ENCODE results near the gene DOCK2. TPM values are rescaled to one million over a fixed set of nuclear protein-coding genes. Genes with fewer than 3 reads are reported as not detected.
A peak's percentile ranks its signal among the peaks of the same experiment; 100 is the strongest.

DOCK2 gene
- total RNA-seq, 1 experiment from 2014 or later, result 4.6 TPM

- Mint-ChIP-seq H3K27me3 (ENCODE audit: low read depth) (no peaks in the 10 kb centered on the region), H3K36me3 (no peaks in the 10 kb centered on the region), H3K9me3 (peaks cover 6% of the 10 kb centered on the region), H3K4me1 (peaks cover 18% of the 10 kb centered on the region), H3K27ac (no peak overlapping the region), H3K4me3 (no peak overlapping the region)
- POLR2A ChIA-PET, result no interaction called here
- TF ChIP-seq ELF4 (CRISPR knock-in tag; IDR thresholded peaks at IDR 0.05; ENCODE audit: low read depth), result no peak
- no peak for TF ChIP-seq RORB (CRISPR knock-in tag; IDR thresholded peaks at IDR 0.05)
- no peak for TF ChIP-seq ZNF138 (CRISPR knock-in tag; conservative IDR thresholded peaks at IDR 0.05)
- no peak for TF ChIP-seq TP53 (CRISPR knock-in tag; IDR thresholded peaks at IDR 0.05)
- TF ChIP-seq NR3C1 (CRISPR knock-in tag; conservative IDR thresholded peaks at IDR 0.05; ENCODE audit: low read depth), result no peak
- DNase-seq (ENCODE audit: low spot score) (no peak), ATAC-seq (no peak)
- CTCF ChIA-PET, result no interaction called here
These were observed 126.4 kb downstream of the DOCK2 start for GRCh38 chr5:169763376-169764017.

GRCh38 chr5:169764018-169764378 is 126.9 kb downstream of the DOCK2 start:
- DNase-seq (ENCODE audit: low spot score) (no peak), ATAC-seq (no peak)
- peaks cover 23% of the 10 kb centered on the region for H3K4me1 Mint-ChIP-seq
- peaks cover 6% of the 10 kb centered on the region for H3K9me3 Mint-ChIP-seq
- H3K36me3 Mint-ChIP-seq, result no peaks in the 10 kb centered on the region
- H3K27me3 Mint-ChIP-seq (ENCODE audit: low read depth), result no peaks in the 10 kb centered on the region
- TF ChIP-seq ZNF396 (CRISPR knock-in tag; IDR thresholded peaks at IDR 0.05; ENCODE audit: borderline replicate concordance) (no peak), ZNF532 (CRISPR knock-in tag; IDR thresholded peaks at IDR 0.05; ENCODE audit: borderline replicate concordance) (no peak), E2F5 (CRISPR knock-in tag; IDR thresholded peaks at IDR 0.05) (no peak), ARID4B (CRISPR knock-in tag; IDR thresholded peaks at IDR 0.05; ENCODE audit: borderline replicate concordance) (no peak), ATF1 (CRISPR knock-in tag; IDR thresholded peaks at IDR 0.05) (no peak)
- H3K27ac Mint-ChIP-seq, result no peak overlapping the region
- POLR2A ChIA-PET, result no interaction called here
- no peak overlapping the region for H3K4me3 Mint-ChIP-seq
- CTCF ChIA-PET, result no interaction called here

- Mint-ChIP-seq H3K27me3 (ENCODE audit: low read depth) (no peaks in the 10 kb centered on the region), H3K4me3 (no peak overlapping the region), H3K9me3 (peaks cover 6% of the 10 kb centered on the region), H3K36me3 (no peaks in the 10 kb centered on the region), H3K27ac (0 out of 2 replicates have a peak overlapping the region, but pooled peaks have one; percentile 4), H3K4me1 (peaks cover 27% of the 10 kb centered on the region)
- ChIA-PET CTCF (no interaction called here), POLR2A (no interaction called here)
- no peak for DNase-seq (ENCODE audit: low spot score)
- no peak for ATAC-seq
- TF ChIP-seq ATF3 (CRISPR knock-in tag; conservative IDR thresholded peaks at IDR 0.05) (no peak), CREM (CRISPR knock-in tag; IDR thresholded peaks at IDR 0.05) (no peak), OVOL2 (CRISPR knock-in tag; IDR thresholded peaks at IDR 0.05; ENCODE audit: borderline replicate concordance) (no peak), ZNF532 (CRISPR knock-in tag; IDR thresholded peaks at IDR 0.05; ENCODE audit: borderline replicate concordance) (no peak), MYBL2 (CRISPR knock-in tag; IDR thresholded peaks at IDR 0.05) (no peak)
These were observed 128.3 kb downstream of the DOCK2 start for GRCh38 chr5:169765176-169765996.

Measured in WTC11 (cell line).